ENCODE measurements around the gene TIMM13.
"Not testable (repeated sequence)": the region's sequence is repeated elsewhere in the genome, so short reads cannot be mapped to it uniquely, and the experiment has no call there.

TIMM13 gene

GRCh38 chr19:2427429-2428320 lies at the start of gene TIMM13:
Gene TIMM13, minus strand, starts transcription at chr19:2427586. Its CDS starts 53 bp downstream, at chr19:2427533.
- H3K4me3 ChIP-seq (ENCODE audit: control insufficient read depth, low read depth, low read length) = peak within 1 kb of the TSS; percentile 76
- no peak for TF ChIP-seq CTCF (IDR thresholded peaks at IDR 0.05; ENCODE audit: control insufficient read depth, insufficient read depth, low read depth, low read length, missing control alignments)
- DNase-seq (ENCODE audit: low read depth) = peak; percentile 78

GRCh38 chr19:2476451-2477140 lies 49.2 kb upstream of the TIMM13 start:
- TF ChIP-seq CTCF (IDR thresholded peaks at IDR 0.05; ENCODE audit: control insufficient read depth, insufficient read depth, low read depth, low read length, missing control alignments) = no peak
- no peak for DNase-seq (ENCODE audit: low read depth)
- peak overlapping the region; percentile 99 for H3K4me3 ChIP-seq (ENCODE audit: control insufficient read depth, low read depth, low read length)

- peak within 1 kb of the TSS; percentile 99 for H3K4me3 ChIP-seq (ENCODE audit: control insufficient read depth, low read depth, low read length)
- TF ChIP-seq CTCF (IDR thresholded peaks at IDR 0.05; ENCODE audit: control insufficient read depth, insufficient read depth, low read depth, low read length, missing control alignments) = no peak
- DNase-seq (ENCODE audit: low read depth) = peak; percentile 94
Observed at GRCh38 chr19:2475702-2476450, 48.5 kb upstream of the TIMM13 start, which contains the start of gene GADD45B. Gene GADD45B, plus strand, starts transcription at chr19:2476127. Its CDS starts 232 bp downstream, at chr19:2476359.

GRCh38 chr19:2475018-2475701 lies 47.8 kb upstream of the TIMM13 start:
- no peak for DNase-seq (ENCODE audit: low read depth)
- no peak for TF ChIP-seq CTCF (IDR thresholded peaks at IDR 0.05; ENCODE audit: control insufficient read depth, insufficient read depth, low read depth, low read length, missing control alignments)
- peak overlapping the region; percentile 65 for H3K4me3 ChIP-seq (ENCODE audit: control insufficient read depth, low read depth, low read length)

- H3K4me3 ChIP-seq (ENCODE audit: control insufficient read depth, low read depth, low read length) = peak overlapping the region; percentile 65
- no peak for DNase-seq (ENCODE audit: low read depth)
- peak; percentile 83 for TF ChIP-seq CTCF (IDR thresholded peaks at IDR 0.05; ENCODE audit: control insufficient read depth, insufficient read depth, low read depth, low read length, missing control alignments)
Observed at GRCh38 chr19:2474232-2475017, 47.0 kb upstream of the TIMM13 start.

- not testable (repeated sequence) for DNase-seq (ENCODE audit: low read depth); H3K4me3 ChIP-seq (ENCODE audit: control insufficient read depth, low read depth, low read length)
Observed at GRCh38 chr19:2469915-2470200, 42.5 kb upstream of the TIMM13 start.
